ENCODE data around the gene ADGB. TPM values are rescaled to one million over a fixed set of nuclear protein-coding genes. Genes with fewer than 3 reads are reported as not detected.

Gene ADGB
- total RNA-seq, 4 donors from 2014 or later = 0.40 TPM; not detected in 3

DNA sequence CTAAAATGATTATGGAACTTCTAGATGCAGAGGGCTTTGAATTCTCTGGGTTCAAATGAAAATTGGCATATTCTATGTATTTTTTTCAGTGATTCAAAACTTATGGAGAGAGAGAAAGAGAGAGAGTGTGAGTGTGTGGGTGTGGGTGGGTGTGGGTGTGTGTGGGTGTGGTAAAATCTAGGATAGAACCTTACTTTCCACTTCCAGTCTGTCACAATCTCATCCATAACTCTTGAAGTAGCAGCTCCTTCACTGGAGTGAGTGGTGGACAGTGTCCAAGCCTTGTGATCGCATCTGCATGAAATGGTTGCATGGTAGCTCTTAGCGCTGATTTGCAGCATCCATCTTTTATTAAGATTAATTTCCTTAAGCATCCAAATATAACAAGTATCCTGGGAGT lies 37.7 kb downstream of the ADGB start:
- H3K36me3 ChIP-seq = no peaks in the 10 kb centered on the region
- intact Hi-C loops (cut with DNase I) = no loop called here
- H3K4me1 ChIP-seq = no peaks in the 10 kb centered on the region
- no peak overlapping the region for H3K27ac ChIP-seq
- WGBS, 2 donors = 73 to 81% methylated on average over 2 of the region's 2 CpGs
- H3K27me3 ChIP-seq = no peaks in the 10 kb centered on the region
- DNase-seq = no peak
- no peaks in the 10 kb centered on the region for H3K9me3 ChIP-seq
- TF ChIP-seq, protein P1, sequence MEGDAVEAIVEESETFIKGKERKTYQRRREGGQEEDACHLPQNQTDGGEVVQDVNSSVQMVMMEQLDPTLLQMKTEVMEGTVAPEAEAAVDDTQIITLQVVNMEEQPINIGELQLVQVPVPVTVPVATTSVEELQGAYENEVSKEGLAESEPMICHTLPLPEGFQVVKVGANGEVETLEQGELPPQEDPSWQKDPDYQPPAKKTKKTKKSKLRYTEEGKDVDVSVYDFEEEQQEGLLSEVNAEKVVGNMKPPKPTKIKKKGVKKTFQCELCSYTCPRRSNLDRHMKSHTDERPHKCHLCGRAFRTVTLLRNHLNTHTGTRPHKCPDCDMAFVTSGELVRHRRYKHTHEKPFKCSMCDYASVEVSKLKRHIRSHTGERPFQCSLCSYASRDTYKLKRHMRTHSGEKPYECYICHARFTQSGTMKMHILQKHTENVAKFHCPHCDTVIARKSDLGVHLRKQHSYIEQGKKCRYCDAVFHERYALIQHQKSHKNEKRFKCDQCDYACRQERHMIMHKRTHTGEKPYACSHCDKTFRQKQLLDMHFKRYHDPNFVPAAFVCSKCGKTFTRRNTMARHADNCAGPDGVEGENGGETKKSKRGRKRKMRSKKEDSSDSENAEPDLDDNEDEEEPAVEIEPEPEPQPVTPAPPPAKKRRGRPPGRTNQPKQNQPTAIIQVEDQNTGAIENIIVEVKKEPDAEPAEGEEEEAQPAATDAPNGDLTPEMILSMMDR (IDR thresholded peaks at IDR 0.05) = no peak
- TF ChIP-seq POLR2A (IDR thresholded peaks at IDR 0.05) = no peak
- no peak overlapping the region for H3K4me3 ChIP-seq (replicated peaks in 1 of 3)

DNA sequence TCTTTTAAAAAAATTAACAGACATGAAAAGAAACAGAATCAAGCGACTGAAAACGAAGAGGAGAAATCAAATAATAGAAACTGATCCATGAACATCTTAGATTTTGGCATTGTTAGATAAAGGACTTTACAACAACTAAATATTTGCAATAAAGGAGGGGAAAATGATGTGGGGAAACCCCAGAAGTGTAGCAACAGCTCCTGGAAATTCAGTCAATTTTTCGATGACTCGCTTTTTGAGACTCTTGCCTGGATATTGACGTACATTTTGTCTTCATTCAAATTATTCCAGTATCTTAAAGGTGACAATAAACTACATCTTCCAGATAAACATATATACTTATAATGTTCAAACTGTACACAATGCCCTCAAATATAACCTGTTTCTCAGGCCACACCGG lies 44.1 kb downstream of the ADGB start:
- no peaks in the 10 kb centered on the region for H3K4me1 ChIP-seq
- no peak for DNase-seq
- H3K27me3 ChIP-seq = no peaks in the 10 kb centered on the region
- no peaks in the 10 kb centered on the region for H3K9me3 ChIP-seq
- no peak overlapping the region for H3K27ac ChIP-seq
- TF ChIP-seq, protein P1 (IDR thresholded peaks at IDR 0.05) = no peak
- TF ChIP-seq POLR2A (IDR thresholded peaks at IDR 0.05) = no peak
- intact Hi-C loops (cut with DNase I) = no loop called here
- no peak overlapping the region for H3K4me3 ChIP-seq (replicated peaks in 1 of 3)
- WGBS, 2 donors = 92 to 96% methylated on average over 6 of the region's 6 CpGs
- H3K36me3 ChIP-seq = no peaks in the 10 kb centered on the region

DNA sequence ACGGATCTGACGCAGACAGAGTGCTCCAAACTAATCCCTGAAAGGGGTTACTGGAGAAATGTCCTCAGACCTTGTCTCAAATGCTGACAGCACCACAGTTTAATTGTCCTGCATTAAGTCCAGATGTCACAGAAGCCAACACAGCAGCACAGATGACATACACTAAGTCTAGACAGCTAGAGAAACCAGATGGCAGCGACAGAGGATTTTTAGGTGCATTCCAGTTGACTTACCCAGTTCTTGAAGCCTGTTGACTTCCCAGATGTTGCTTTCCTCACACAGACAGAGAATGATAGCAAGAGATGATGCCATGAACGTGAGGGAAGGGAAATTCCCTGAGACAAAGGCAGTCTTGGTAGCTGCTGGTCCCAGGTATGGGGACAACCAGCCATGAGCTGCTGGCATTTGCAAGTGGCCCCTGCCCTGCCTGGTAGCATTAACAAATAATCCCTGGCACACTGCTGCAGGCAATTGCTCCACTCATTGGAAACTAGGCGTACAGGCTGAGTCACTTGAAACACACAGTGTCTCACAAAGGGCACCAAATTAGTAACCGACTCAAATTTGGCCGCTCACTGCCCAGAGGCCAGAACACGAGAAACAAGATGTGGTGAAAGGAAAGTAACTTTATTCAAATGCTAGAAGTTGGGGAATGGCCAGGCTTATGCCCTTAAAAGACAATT lies 52.2 kb downstream of the ADGB start:
- intact Hi-C loops (cut with DNase I) = no loop called here
- Histone ChIP-seq H3K9me3 (no peaks in the 10 kb centered on the region), H3K27me3 (no peaks in the 10 kb centered on the region), H3K27ac (no peak overlapping the region), H3K4me1 (no peaks in the 10 kb centered on the region), H3K4me3 (replicated peaks in 1 of 3) (no peak overlapping the region), H3K36me3 (no peaks in the 10 kb centered on the region)
- no peak for DNase-seq
- TF ChIP-seq POLR2A (IDR thresholded peaks at IDR 0.05) = no peak
- TF ChIP-seq, protein P1 (IDR thresholded peaks at IDR 0.05) = no peak
- WGBS, 2 donors = 67 to 77% methylated on average over 7 to 8 of the region's 8 CpGs

DNA sequence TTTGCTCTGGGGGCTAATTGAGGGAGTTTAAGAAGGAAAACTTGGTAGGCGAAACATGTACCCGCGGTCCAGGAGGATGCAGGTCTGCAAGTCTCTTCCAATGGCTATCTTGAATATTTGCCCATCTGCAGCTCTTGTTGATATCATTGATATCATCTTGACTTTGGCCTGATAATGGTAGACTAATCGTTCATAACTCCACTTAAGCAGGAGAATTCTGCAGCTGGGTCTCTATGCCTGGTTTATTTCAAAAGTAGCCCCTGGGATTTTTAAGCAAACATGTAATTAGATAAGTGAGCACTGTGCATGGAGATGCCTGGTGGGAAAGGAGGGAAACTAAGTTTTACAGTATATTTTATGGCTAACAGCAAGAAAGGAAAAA lies 52.7 kb downstream of the ADGB start:
- 84 to 85% methylated on average over 4 of the region's 4 CpGs for WGBS, 2 donors
- H3K27me3 ChIP-seq = no peaks in the 10 kb centered on the region
- intact Hi-C loops (cut with DNase I) = no loop called here

DNA sequence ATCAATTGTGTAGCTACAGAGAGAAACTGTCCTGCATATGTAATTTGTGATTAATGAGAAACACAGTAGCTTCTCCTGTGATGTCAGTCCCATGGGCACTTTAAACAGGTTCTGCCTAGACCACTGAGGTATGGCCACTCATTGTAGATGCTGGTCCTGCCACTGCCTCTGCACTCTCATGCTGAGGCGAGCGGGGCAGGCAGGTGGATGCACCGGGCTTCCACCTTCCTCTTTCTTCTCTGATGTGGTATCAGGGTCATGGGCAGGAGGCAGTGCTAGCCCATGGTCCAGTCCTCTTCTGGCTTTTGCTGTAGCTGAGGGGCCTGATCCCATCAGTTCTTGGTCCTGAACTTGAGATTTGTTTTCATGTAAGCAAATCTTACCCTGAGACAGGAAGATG lies 58.7 kb downstream of the ADGB start:
- WGBS, 2 donors = 80 to 92% methylated on average over 3 of the region's 3 CpGs
- intact Hi-C loops (cut with DNase I) = no loop called here
- Histone ChIP-seq H3K4me1 (no peaks in the 10 kb centered on the region), H3K9me3 (no peaks in the 10 kb centered on the region), H3K4me3 (replicated peaks in 1 of 3) (no peak overlapping the region), H3K27ac (no peak overlapping the region), H3K27me3 (no peaks in the 10 kb centered on the region), H3K36me3 (no peaks in the 10 kb centered on the region)
- TF ChIP-seq, protein P1 (IDR thresholded peaks at IDR 0.05) = no peak
- TF ChIP-seq POLR2A (IDR thresholded peaks at IDR 0.05) = no peak
- no peak for DNase-seq

More for the DNA sequence above, 52.7 kb downstream of the ADGB start:
- no peaks in the 10 kb centered on the region for H3K36me3 ChIP-seq
- H3K4me1 ChIP-seq = no peaks in the 10 kb centered on the region
- H3K9me3 ChIP-seq = no peaks in the 10 kb centered on the region
- TF ChIP-seq, protein P1 (IDR thresholded peaks at IDR 0.05) = no peak
- TF ChIP-seq POLR2A (IDR thresholded peaks at IDR 0.05) = no peak
- no peak for DNase-seq
- H3K27ac ChIP-seq = no peak overlapping the region
- H3K4me3 ChIP-seq (replicated peaks in 1 of 3) = no peak overlapping the region

Data from thyroid gland (tissue), 4 donors.